Immature natural killer cell (primary cell): ENCODE results near the gene MYRF. TPM values are rescaled to one million over a fixed set of nuclear protein-coding genes. Genes with fewer than 3 reads are reported as not detected.

Source experiments
- DNase-seq, 3 donors: peaks; one replicate each; pipeline ENCODE4 v3.0.0; 2022; ENCODE audit warnings: mixed read lengths in 1 of 3
- H3K27ac Mint-ChIP-seq, 6 donors: one replicate each; pipeline ENCODE4 v1.8.0; 2020; ENCODE audit warnings: mixed read lengths in 6 of 6, mild to moderate bottlenecking in 5 of 6, inconsistent platforms in 4 of 6, moderate library complexity in 3 of 6
- H3K27me3 Mint-ChIP-seq, 3 donors: one replicate each; pipeline ENCODE4 v1.8.0; 2020 to 2021; ENCODE audit warnings: low read depth in 3 of 3, mild to moderate bottlenecking in 3 of 3, mixed read lengths in 3 of 3, moderate library complexity in 3 of 3, inconsistent platforms in 1 of 3
- H3K36me3 Mint-ChIP-seq, 3 donors: one replicate each; pipeline ENCODE4 v1.8.0; 2020; ENCODE audit warnings: mixed read lengths in 3 of 3, inconsistent platforms in 2 of 3, mild to moderate bottlenecking in 2 of 3
- H3K4me1 Mint-ChIP-seq, 2 donors: one replicate each; pipeline ENCODE4 v1.8.0; 2020; ENCODE audit warnings: inconsistent platforms in 2 of 2, mild to moderate bottlenecking in 2 of 2, mixed read lengths in 2 of 2, moderate library complexity in 1 of 2
- H3K4me3 Mint-ChIP-seq, 5 donors: one replicate each; pipeline ENCODE4 v1.8.0; 2020; ENCODE audit warnings: mild to moderate bottlenecking in 5 of 5, mixed read lengths in 5 of 5, inconsistent platforms in 3 of 5, moderate library complexity in 3 of 5
- H3K9me3 Mint-ChIP-seq, 6 donors: one replicate each; pipeline ENCODE4 v1.8.0; 2020; ENCODE audit warnings: mild to moderate bottlenecking in 6 of 6, mixed read lengths in 6 of 6, inconsistent platforms in 4 of 6, moderate library complexity in 3 of 6
- polyA plus RNA-seq, 3 donors: library from polyadenylated mRNA; unstranded; fragments of 300-500 nt; fragmentation: Illumina TruSeq; gene quantifications; one replicate each; pipeline ENCODE4 v1.2.3, GENCODE V29; 2021

Gene MYRF
- polyA plus RNA-seq, 3 donors from 2014 or later = 0.43 to 2.4 TPM; not detected in 1

- Mint-ChIP-seq H3K4me1 (peaks cover 71 to 73% of the 10 kb centered on the region in 2 donors), H3K36me3 (no peaks in the 10 kb centered on the region)
These were observed 78.0 kb downstream of the MYRF start for GRCh38 chr11:61830237-61831105.

GRCh38 chr11:61832207-61832606 lies 79.8 kb downstream of the MYRF start:
- peaks cover 0 to 6% (median 4%) of the 10 kb centered on the region in 3 donors for H3K27me3 Mint-ChIP-seq

More at GRCh38 chr11:61830237-61831105, 78.0 kb downstream of the MYRF start:
- peak overlapping the region; percentile 18 to 93 (median 90) for H3K4me3 Mint-ChIP-seq
- H3K9me3 Mint-ChIP-seq = no peaks in the 10 kb centered on the region
- no peak for DNase-seq
- H3K27ac Mint-ChIP-seq = peak overlapping the region; percentile 24 to 97 (median 76)
- peaks cover 0 to 6% (median 4%) of the 10 kb centered on the region in 3 donors for H3K27me3 Mint-ChIP-seq

DNA sequence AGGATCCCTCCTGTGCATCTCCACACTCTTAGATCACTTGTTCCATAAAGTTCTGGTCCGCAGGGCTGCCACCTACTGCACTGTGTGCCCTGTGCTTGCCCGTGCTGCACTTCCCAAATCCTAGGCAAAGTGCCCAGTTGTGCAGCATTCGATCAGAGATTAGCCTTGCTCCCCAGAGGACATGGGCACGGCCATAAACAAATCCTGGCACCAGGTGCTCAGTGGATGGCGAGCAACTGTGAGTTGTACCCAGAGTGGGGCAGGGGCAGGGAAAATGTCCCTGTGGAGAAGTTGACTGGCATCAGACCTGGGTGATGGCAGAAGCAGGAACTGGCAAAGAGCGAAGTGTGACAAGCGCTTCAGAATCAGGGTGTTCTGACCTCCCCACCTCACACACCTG lies 80.3 kb downstream of the MYRF start:
- Mint-ChIP-seq H3K27ac (peak overlapping the region; percentile 55 to 97 (median 96)), H3K27me3 (peaks cover 0 to 6% (median 3%) of the 10 kb centered on the region in 3 donors), H3K36me3 (no peaks in the 10 kb centered on the region), H3K9me3 (no peaks in the 10 kb centered on the region), H3K4me1 (peaks cover 79% of the 10 kb centered on the region in 2 donors), H3K4me3 (no peak overlapping the region)
- no peak for DNase-seq

More at GRCh38 chr11:61832207-61832606, 79.8 kb downstream of the MYRF start:
- H3K36me3 Mint-ChIP-seq = no peaks in the 10 kb centered on the region
- H3K27ac Mint-ChIP-seq = peak overlapping the region; percentile 55 to 97 (median 95)
- peak overlapping the region in 1 of 5 donors; percentile 11 for H3K4me3 Mint-ChIP-seq
- no peak for DNase-seq
- H3K4me1 Mint-ChIP-seq = peaks cover 80% of the 10 kb centered on the region in 2 donors
- H3K9me3 Mint-ChIP-seq = no peaks in the 10 kb centered on the region

- Mint-ChIP-seq H3K4me3 (peak overlapping the region in 3 of 5 donors; percentile 80 to 83 (median 80)), H3K36me3 (no peaks in the 10 kb centered on the region), H3K27ac (peak overlapping the region; percentile 94 to 98 (median 96)), H3K9me3 (no peaks in the 10 kb centered on the region), H3K4me1 (peaks cover 77 to 79% of the 10 kb centered on the region in 2 donors), H3K27me3 (peaks cover 0 to 6% (median 2%) of the 10 kb centered on the region in 3 donors)
- no peak for DNase-seq
These were observed 81.0 kb downstream of the MYRF start for GRCh38 chr11:61833471-61833870.

- H3K27me3 Mint-ChIP-seq = peaks cover 0 to 6% (median 2%) of the 10 kb centered on the region in 3 donors
- H3K27ac Mint-ChIP-seq = peak overlapping the region; percentile 94 to 98 (median 96)
- H3K36me3 Mint-ChIP-seq = no peaks in the 10 kb centered on the region
- DNase-seq = no peak
- H3K9me3 Mint-ChIP-seq = no peaks in the 10 kb centered on the region
- H3K4me1 Mint-ChIP-seq = peaks cover 73 to 76% of the 10 kb centered on the region in 2 donors
- peak overlapping the region; percentile 56 to 83 (median 80) for H3K4me3 Mint-ChIP-seq
These were observed 81.5 kb downstream of the MYRF start for GRCh38 chr11:61833926-61834277.

DNA sequence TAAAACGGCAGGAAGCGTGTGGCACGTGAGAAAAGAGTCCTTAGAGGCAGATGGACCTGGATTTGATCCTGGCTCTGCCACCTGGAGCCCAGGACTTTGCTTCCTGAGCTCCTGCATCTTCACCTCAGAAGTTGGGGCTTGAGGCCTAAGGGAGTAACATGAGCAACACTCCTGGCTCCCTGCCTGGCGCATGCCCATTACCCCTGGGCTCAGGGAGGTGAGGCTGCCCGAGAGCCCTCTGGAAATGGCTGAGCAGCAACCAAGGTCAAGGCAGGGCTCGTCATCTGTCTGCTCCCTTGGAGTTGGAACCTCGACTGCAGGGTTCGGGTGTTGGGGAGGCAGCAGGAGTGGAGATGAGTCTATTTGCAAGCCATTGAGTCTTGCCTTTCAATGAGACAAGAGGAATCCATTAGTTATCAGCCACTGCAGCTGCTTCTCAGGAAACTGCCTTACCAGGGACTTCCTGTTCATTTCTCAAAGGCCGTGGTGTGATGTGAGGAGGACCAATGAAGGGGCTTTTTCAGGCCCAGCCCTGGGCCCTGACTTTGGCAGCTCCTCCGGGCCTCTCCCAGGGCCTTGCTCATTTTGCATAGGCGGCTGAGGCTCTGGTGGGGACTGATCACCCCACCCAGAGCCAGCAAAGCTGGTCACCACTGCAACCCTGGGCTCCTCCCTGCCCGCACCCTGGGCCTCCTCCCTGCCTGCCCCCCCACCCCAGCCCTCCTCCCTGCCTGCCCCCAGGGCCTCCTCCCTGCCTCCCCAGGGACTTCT lies 82.0 kb downstream of the MYRF start:
- peak overlapping the region; percentile 56 to 83 (median 80) for H3K4me3 Mint-ChIP-seq
- H3K27me3 Mint-ChIP-seq = peaks cover 0 to 5% (median 2%) of the 10 kb centered on the region in 3 donors
- no peaks in the 10 kb centered on the region for H3K9me3 Mint-ChIP-seq
- peaks cover 67 to 71% of the 10 kb centered on the region in 2 donors for H3K4me1 Mint-ChIP-seq
- DNase-seq = peak; percentile 75 to 80 (median 77)
- H3K36me3 Mint-ChIP-seq = peaks cover 0 to 1% (median under 1%) of the 10 kb centered on the region in 3 donors
- H3K27ac Mint-ChIP-seq = peak overlapping the region; percentile 94 to 98 (median 96)

GRCh38 chr11:61836193-61836592 lies 83.8 kb downstream of the MYRF start:
- H3K9me3 Mint-ChIP-seq = no peaks in the 10 kb centered on the region
- H3K4me3 Mint-ChIP-seq = peak overlapping the region in 2 of 5 donors; percentile 55 to 62
- peak overlapping the region; percentile 91 to 97 (median 94) for H3K27ac Mint-ChIP-seq
- H3K27me3 Mint-ChIP-seq = peaks cover 0 to 3% (median 2%) of the 10 kb centered on the region in 3 donors
- peaks cover 50 to 56% of the 10 kb centered on the region in 2 donors for H3K4me1 Mint-ChIP-seq
- H3K36me3 Mint-ChIP-seq = peaks cover 8 to 15% (median 11%) of the 10 kb centered on the region in 3 donors
- DNase-seq = no peak

GRCh38 chr11:61837411-61838005 lies 85.1 kb downstream of the MYRF start:
- Mint-ChIP-seq H3K36me3 (peaks cover 13 to 22% (median 16%) of the 10 kb centered on the region in 3 donors), H3K4me3 (no peak overlapping the region), H3K9me3 (no peaks in the 10 kb centered on the region), H3K27ac (peak overlapping the region in 2 of 6 donors; percentile 7 to 58), H3K27me3 (peaks cover 0 to 3% (median 2%) of the 10 kb centered on the region in 3 donors), H3K4me1 (peaks cover 42 to 44% of the 10 kb centered on the region in 2 donors)
- DNase-seq = no peak

Other genes with a start within 250 kb of the MYRF start
- gene LRRC10B, start 243.9 kb upstream of the MYRF start, polyA plus RNA-seq = not detected
- not detected for gene SYT7, start 171.6 kb upstream of the MYRF start, polyA plus RNA-seq
- not detected for gene DAGLA, start 72.2 kb upstream of the MYRF start, polyA plus RNA-seq
- 100 to 1,000 TPM; 160 to 274 (median 225) TPM for gene TMEM258, start 40.0 kb downstream of the MYRF start, polyA plus RNA-seq
- 10 to 100 TPM; 20.3 to 31.3 (median 24.6) TPM for gene FEN1, start 40.3 kb downstream of the MYRF start, polyA plus RNA-seq
- gene FADS1, start 64.4 kb downstream of the MYRF start, polyA plus RNA-seq = 10 to 100 TPM; 11.5 to 18.7 (median 17.7) TPM
- 10 to 100 TPM; 21.9 to 28.7 (median 22.0) TPM for gene FADS2, start 75.7 kb downstream of the MYRF start, polyA plus RNA-seq
- gene FADS3, start 138.9 kb downstream of the MYRF start, polyA plus RNA-seq = 1 to 10 TPM; 3.2 to 6.2 (median 3.9) TPM
- gene RAB3IL1, start 164.9 kb downstream of the MYRF start, polyA plus RNA-seq = not detected
- 1 to 10 TPM in 2 of 3 donors, under 1 TPM in 1; 0.64 to 1.1 (median 1.0) TPM for gene BEST1, start 197.7 kb downstream of the MYRF start, polyA plus RNA-seq
- 1,000 to 10,000 TPM; 1,906 to 2,262 (median 2,182) TPM for gene FTH1, start 215.0 kb downstream of the MYRF start, polyA plus RNA-seq